GM06990 (cell line): Measurements from ENCODE around the gene BRICD5.

Source experiments
- DNase-seq: peaks from one replicate; pipeline ENCODE4 v3.0.0-alpha.2; 2011; ENCODE audit not compliant: insufficient read length; ENCODE audit errors: extremely low read depth
- H3K27me3 ChIP-seq: replicated peaks from 2 replicates; pipeline ENCODE4 v1.6.0; 2011; ENCODE audit warnings: low read length; ENCODE audit not compliant: control insufficient read depth, insufficient read depth
- H3K36me3 ChIP-seq: 2 replicates; pipeline ENCODE4 v1.5.1; 2011; ENCODE audit warnings: low read length; ENCODE audit not compliant: control insufficient read depth, insufficient read depth
- H3K4me3 ChIP-seq: replicated peaks from 2 replicates; pipeline ENCODE4 v1.5.1; 2011; ENCODE audit warnings: low read depth, mild to moderate bottlenecking, control low read depth, low read length
- CTCF ChIP-seq: IDR thresholded peaks from 2 replicates; pipeline ENCODE4 v1.5.1; 2011; ENCODE audit warnings: low read length, control low read depth, mild to moderate bottlenecking, inconsistent platforms; ENCODE audit not compliant: insufficient read depth, poor library complexity, severe bottlenecking

Gene BRICD5

GRCh38 chr16:2209258-2210008 lies 1.2 kb downstream of the BRICD5 start:
- Histone ChIP-seq H3K27me3 (no peaks in the 10 kb centered on the region), H3K36me3 (peaks cover 16% of the 10 kb centered on the region), H3K4me3 (no peak overlapping the region)
- TF ChIP-seq CTCF: no peak
- DNase-seq: no peak

- H3K36me3 ChIP-seq: peaks cover 16% of the 10 kb centered on the region
- no peak overlapping the region for H3K4me3 ChIP-seq
- TF ChIP-seq CTCF: no peak
- H3K27me3 ChIP-seq: no peaks in the 10 kb centered on the region
- no peak for DNase-seq
These were observed 1.9 kb downstream of the BRICD5 start for GRCh38 chr16:2208772-2209171.

GRCh38 chr16:2208308-2208707 lies 2.4 kb downstream of the BRICD5 start:
- DNase-seq: no peak
- Histone ChIP-seq H3K36me3 (peaks cover 16% of the 10 kb centered on the region), H3K4me3 (no peak overlapping the region), H3K27me3 (no peaks in the 10 kb centered on the region)
- no peak for TF ChIP-seq CTCF

- Histone ChIP-seq H3K27me3 (no peaks in the 10 kb centered on the region), H3K4me3 (no peak overlapping the region), H3K36me3 (peaks cover 16% of the 10 kb centered on the region)
- no peak for DNase-seq
- no peak for TF ChIP-seq CTCF
These were observed 2.8 kb downstream of the BRICD5 start for GRCh38 chr16:2207872-2208271.

- Histone ChIP-seq H3K36me3 (peaks cover 16% of the 10 kb centered on the region), H3K27me3 (no peaks in the 10 kb centered on the region), H3K4me3 (peak overlapping the region; percentile 88)
- DNase-seq: no peak
- no peak for TF ChIP-seq CTCF
These were observed 3.8 kb downstream of the BRICD5 start for GRCh38 chr16:2206780-2207433.

- TF ChIP-seq CTCF: no peak
- DNase-seq: no peak
- H3K36me3 ChIP-seq: peaks cover 16% of the 10 kb centered on the region
- peak overlapping the region; percentile 88 for H3K4me3 ChIP-seq
- H3K27me3 ChIP-seq: no peaks in the 10 kb centered on the region
These were observed 4.3 kb downstream of the BRICD5 start for GRCh38 chr16:2206420-2206779.
